HEK293 (cell line): ENCODE results near the gene ARGLU1.

ENCODE experiments used
- CTCF ChIA-PET: fragments of 350-600 bp; formaldehyde crosslinking; extraction: SDS; loops from one replicate; lab custom pipeline; 2021; ENCODE audit warnings: antibody characterized with exemption; lab: Yijun Ruan, JAX
- POLR2A ChIA-PET: fragments of 300-600 bp; formaldehyde crosslinking; extraction: SDS; loops from one replicate; lab custom pipeline; 2020; ENCODE audit warnings: antibody characterized with exemption, inconsistent platforms; lab: Yijun Ruan, JAX
- H3K27ac ChIP-seq: fragments of 200-500 bp; sonication (Bioruptor generic); 2 replicates; pipeline ENCODE4 v1.5.1; 2014; ENCODE audit warnings: low read depth, low read length, control low read depth, inconsistent platforms; ENCODE audit errors: extremely low read depth
- H3K36me3 ChIP-seq, 2 experiments: fragments of 200-500 bp in 1 of 2; sonication (Bioruptor generic) in 1 of 2; 1 replicate in 1 of 2; 2 replicates in 1 of 2; pipeline ENCODE4 v1.5.1; 2014 to 2017; ENCODE audit warnings: inconsistent platforms in 2 of 2, low read length in 2 of 2; ENCODE audit not compliant: control insufficient read depth in 2 of 2, insufficient read depth in 1 of 2
- H3K4me1 ChIP-seq: fragments of 200-500 bp; sonication (Bioruptor generic); 2 replicates; pipeline ENCODE4 v1.5.1; 2014; ENCODE audit warnings: mild to moderate bottlenecking, low read length, inconsistent platforms; ENCODE audit not compliant: control insufficient read depth, insufficient read depth
- H3K4me3 ChIP-seq: 2 replicates; pipeline ENCODE4 v1.5.1; 2011; ENCODE audit warnings: low read depth, mild to moderate bottlenecking, control low read depth, low read length, moderate library complexity
- H3K9me3 ChIP-seq: fragments of 200-500 bp; sonication (Bioruptor generic); 2 replicates; pipeline ENCODE4 v1.5.1; 2014; ENCODE audit warnings: low read depth, low read length, inconsistent platforms; ENCODE audit not compliant: control insufficient read depth, insufficient read depth
- HIC1 ChIP-seq: fragments of 450-650 bp; formaldehyde crosslinking; IDR thresholded peaks from 2 replicates; pipeline ENCODE4 v1.5.1; 2016; ENCODE audit warnings: missing biosample characterization, missing genetic modification characterization
- KLF8 ChIP-seq: fragments of 450-650 bp; formaldehyde crosslinking; IDR thresholded peaks from 2 replicates; pipeline ENCODE4 v1.5.1; 2016; ENCODE audit warnings: missing biosample characterization, missing genetic modification characterization
- MEIS1 ChIP-seq: sonication (generic); formaldehyde crosslinking; IDR thresholded peaks from 2 replicates; pipeline ENCODE4 v1.8.1; 2022; ENCODE audit warnings: missing genetic modification reagents, mild to moderate bottlenecking, borderline replicate concordance
- PRDM10 ChIP-seq: fragments of 450-650 bp; formaldehyde crosslinking; IDR thresholded peaks from 2 replicates; pipeline ENCODE4 v1.5.1; 2016; ENCODE audit warnings: missing biosample characterization, missing genetic modification characterization
- SCRT1 ChIP-seq: fragments of 450-650 bp; formaldehyde crosslinking; IDR thresholded peaks from 2 replicates; pipeline ENCODE4 v1.5.1; 2016; ENCODE audit warnings: missing biosample characterization, missing genetic modification characterization, borderline replicate concordance
- SETDB1 ChIP-seq: IDR thresholded peaks from one replicate; pipeline ENCODE4 v1.6.1; 2017; ENCODE audit warnings: mild to moderate bottlenecking, low read length, moderate library complexity, mixed read lengths; ENCODE audit not compliant: insufficient read length
- SP7 ChIP-seq: fragments of 450-650 bp; formaldehyde crosslinking; IDR thresholded peaks from 2 replicates; pipeline ENCODE4 v1.5.1; 2016; ENCODE audit warnings: missing biosample characterization, missing genetic modification characterization
- ZNF112 ChIP-seq: fragments of 450-650 bp; formaldehyde crosslinking; IDR thresholded peaks from 2 replicates; pipeline ENCODE4 v1.5.0; 2017; ENCODE audit warnings: missing biosample characterization, missing genetic modification characterization
- ZNF174 ChIP-seq: fragments of 450-650 bp; formaldehyde crosslinking; IDR thresholded peaks from 2 replicates; pipeline ENCODE4 v1.5.0; 2017; ENCODE audit warnings: missing biosample characterization, mild to moderate bottlenecking, missing genetic modification characterization
- ZNF416 ChIP-seq: fragments of 450-650 bp; formaldehyde crosslinking; IDR thresholded peaks from 2 replicates; pipeline ENCODE4 v1.5.1; 2016; ENCODE audit warnings: missing biosample characterization, missing genetic modification characterization
- ZNF660 ChIP-seq: fragments of 450-650 bp; IDR thresholded peaks from 2 replicates; pipeline ENCODE4 v1.5.1; 2018; ENCODE audit warnings: missing biosample characterization, mild to moderate bottlenecking, missing genetic modification characterization
- ZNF664 ChIP-seq: fragments of 450-650 bp; formaldehyde crosslinking; IDR thresholded peaks from 2 replicates; pipeline ENCODE4 v1.5.1; 2016; ENCODE audit warnings: missing biosample characterization, missing genetic modification characterization
- ZNF792 ChIP-seq: fragments of 450-650 bp; formaldehyde crosslinking; IDR thresholded peaks from 2 replicates; pipeline ENCODE4 v1.5.1; 2016; ENCODE audit warnings: missing biosample characterization, missing genetic modification characterization
- ZXDB ChIP-seq: fragments of 450-650 bp; formaldehyde crosslinking; IDR thresholded peaks from 2 replicates; pipeline ENCODE4 v1.5.1; 2016; ENCODE audit warnings: missing biosample characterization, missing genetic modification characterization
- TF ChIP-seq, protein P1 (sequence below): IDR thresholded peaks from 2 replicates; pipeline ENCODE4 v1.6.1; 2011; ENCODE audit warnings: mild to moderate bottlenecking, low read depth, low read length, borderline replicate concordance
- TF ChIP-seq, protein P2 (sequence below): fragments of 450-650 bp; formaldehyde crosslinking; IDR thresholded peaks from 2 replicates; pipeline ENCODE4 v1.5.1; 2017; ENCODE audit warnings: missing biosample characterization, missing genetic modification characterization
- TF ChIP-seq, protein P3 (sequence below): fragments of 450-650 bp; formaldehyde crosslinking; IDR thresholded peaks from 2 replicates; pipeline ENCODE4; 2016; ENCODE audit warnings: missing biosample characterization, missing genetic modification characterization

The ARGLU1 gene

DNA sequence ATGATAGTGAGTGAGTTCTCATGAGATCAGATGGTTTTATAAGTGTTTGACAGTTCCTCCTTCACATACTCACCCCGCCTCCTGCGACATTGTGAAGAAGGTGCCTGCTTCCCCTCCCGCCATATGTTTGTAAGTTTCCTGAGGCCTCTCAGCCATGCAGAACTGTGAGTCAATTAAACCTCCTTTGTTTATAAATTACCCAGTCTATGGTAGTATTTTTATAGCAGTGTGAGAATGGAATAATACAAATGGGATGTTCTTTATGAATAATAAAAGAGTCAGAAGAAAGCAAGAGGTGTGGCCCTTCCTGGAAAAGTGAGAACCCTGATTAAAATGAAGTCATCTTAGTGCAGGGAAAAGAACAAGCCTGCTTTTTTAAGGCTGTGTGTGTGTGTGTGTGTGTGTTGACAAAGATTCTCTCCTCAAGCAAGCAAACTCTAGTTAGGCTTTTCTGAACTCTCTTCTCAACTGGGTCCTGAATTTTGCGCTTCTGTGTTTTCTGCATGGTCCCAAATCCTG lies 18.8 kb upstream of the ARGLU1 start (continued):
- TF ChIP-seq ZNF660: no peak
- TF ChIP-seq, protein P1, sequence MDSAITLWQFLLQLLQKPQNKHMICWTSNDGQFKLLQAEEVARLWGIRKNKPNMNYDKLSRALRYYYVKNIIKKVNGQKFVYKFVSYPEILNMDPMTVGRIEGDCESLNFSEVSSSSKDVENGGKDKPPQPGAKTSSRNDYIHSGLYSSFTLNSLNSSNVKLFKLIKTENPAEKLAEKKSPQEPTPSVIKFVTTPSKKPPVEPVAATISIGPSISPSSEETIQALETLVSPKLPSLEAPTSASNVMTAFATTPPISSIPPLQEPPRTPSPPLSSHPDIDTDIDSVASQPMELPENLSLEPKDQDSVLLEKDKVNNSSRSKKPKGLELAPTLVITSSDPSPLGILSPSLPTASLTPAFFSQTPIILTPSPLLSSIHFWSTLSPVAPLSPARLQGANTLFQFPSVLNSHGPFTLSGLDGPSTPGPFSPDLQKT: no peak
- TF ChIP-seq KLF8: no peak
- no peak for TF ChIP-seq SP7
- TF ChIP-seq MEIS1 (CRISPR knock-in tag): no peak
- TF ChIP-seq SETDB1: no peak
- TF ChIP-seq ZXDB (tag by site-specific recombination): no peak
- TF ChIP-seq SCRT1 (tag by site-specific recombination): no peak
- TF ChIP-seq ZNF792 (tag by site-specific recombination): no peak
- no peak for TF ChIP-seq ZNF174 (tag by site-specific recombination)

- Histone ChIP-seq H3K27ac (no peak overlapping the region), H3K36me3 (no peaks in the 10 kb centered on the region), H3K9me3 (no peaks in the 10 kb centered on the region), H3K4me1 (no peaks in the 10 kb centered on the region), H3K4me3 (no peak overlapping the region)
- TF ChIP-seq HIC1 (tag by site-specific recombination) (no peak), ZNF112 (tag by site-specific recombination) (no peak), PRDM10 (tag by site-specific recombination) (no peak), ZNF664 (tag by site-specific recombination) (no peak), ZNF416 (tag by site-specific recombination) (no peak)
- TF ChIP-seq, protein P2, sequence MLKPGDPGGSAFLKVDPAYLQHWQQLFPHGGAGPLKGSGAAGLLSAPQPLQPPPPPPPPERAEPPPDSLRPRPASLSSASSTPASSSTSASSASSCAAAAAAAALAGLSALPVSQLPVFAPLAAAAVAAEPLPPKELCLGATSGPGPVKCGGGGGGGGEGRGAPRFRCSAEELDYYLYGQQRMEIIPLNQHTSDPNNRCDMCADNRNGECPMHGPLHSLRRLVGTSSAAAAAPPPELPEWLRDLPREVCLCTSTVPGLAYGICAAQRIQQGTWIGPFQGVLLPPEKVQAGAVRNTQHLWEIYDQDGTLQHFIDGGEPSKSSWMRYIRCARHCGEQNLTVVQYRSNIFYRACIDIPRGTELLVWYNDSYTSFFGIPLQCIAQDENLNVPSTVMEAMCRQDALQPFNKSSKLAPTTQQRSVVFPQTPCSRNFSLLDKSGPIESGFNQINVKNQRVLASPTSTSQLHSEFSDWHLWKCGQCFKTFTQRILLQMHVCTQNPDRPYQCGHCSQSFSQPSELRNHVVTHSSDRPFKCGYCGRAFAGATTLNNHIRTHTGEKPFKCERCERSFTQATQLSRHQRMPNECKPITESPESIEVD (tag by site-specific recombination): no peak
- TF ChIP-seq, protein P3, sequence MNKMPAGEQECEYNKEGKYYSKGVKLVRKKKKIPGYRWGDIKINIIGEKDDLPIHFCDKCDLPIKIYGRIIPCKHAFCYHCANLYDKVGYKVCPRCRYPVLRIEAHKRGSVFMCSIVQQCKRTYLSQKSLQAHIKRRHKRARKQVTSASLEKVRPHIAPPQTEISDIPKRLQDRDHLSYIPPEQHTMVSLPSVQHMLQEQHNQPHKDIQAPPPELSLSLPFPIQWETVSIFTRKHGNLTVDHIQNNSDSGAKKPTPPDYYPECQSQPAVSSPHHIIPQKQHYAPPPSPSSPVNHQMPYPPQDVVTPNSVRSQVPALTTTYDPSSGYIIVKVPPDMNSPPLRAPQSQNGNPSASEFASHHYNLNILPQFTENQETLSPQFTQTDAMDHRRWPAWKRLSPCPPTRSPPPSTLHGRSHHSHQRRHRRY (tag by site-specific recombination): no peak
- ChIA-PET CTCF (no interaction called here), POLR2A (no interaction called here)
These were observed 13.3 kb upstream of the ARGLU1 start for GRCh38 chr13:106581225-106581624.
